Right ventricle myocardium superior (tissue), 1 donor: ENCODE measurements around the gene NARF. TPM values are rescaled to one million over a fixed set of nuclear protein-coding genes. Genes with fewer than 3 reads are reported as not detected.
A peak's percentile ranks its signal among the peaks of the same experiment; 100 is the strongest.
"Not testable (repeated sequence)": the region's sequence is repeated elsewhere in the genome, so short reads cannot be mapped to it uniquely, and the experiment has no call there.

ENCODE experiments used
- ATAC-seq: fragments of 200-7000 bp; cut with Tn5 transposase; one replicate; pipeline ENCODE4 v1.9.1; 2020; ENCODE audit warnings: mild to moderate bottlenecking; ENCODE audit not compliant: poor library complexity
- DNase-seq: peaks from one replicate; pipeline ENCODE4 v3.0.0-alpha.2; 2020
- intact Hi-C: fragments of 100-400 bp; cut with DNase I; formaldehyde crosslinking; loops from one replicate; pipeline ENCODE4 v1.11.2; 2022
- total RNA-seq: library from RNA; stranded (reverse); fragmentation: NEBNext Ultra II Directional; extraction: Animal tissue kit (Norgen Biotek cat#: 25700); gene quantifications from one replicate; pipeline ENCODE4 v1.2.1, GENCODE V29; 2021
- donor health status: DM: no; HTN: yes; CAD: no; lungs with severe emphysema.

Gene NARF
- total RNA-seq, 1 donor from 2014 or later, result 73.4 TPM

- intact Hi-C loops, ATAC-seq, DNase-seq: not testable (repeated sequence)
Observed at GRCh38 chr17:82511642-82512041, 53.1 kb downstream of the NARF start.

GRCh38 chr17:82513864-82514263, 55.3 kb downstream of the NARF start:
- intact Hi-C loops, ATAC-seq, DNase-seq: not testable (repeated sequence)

DNA sequence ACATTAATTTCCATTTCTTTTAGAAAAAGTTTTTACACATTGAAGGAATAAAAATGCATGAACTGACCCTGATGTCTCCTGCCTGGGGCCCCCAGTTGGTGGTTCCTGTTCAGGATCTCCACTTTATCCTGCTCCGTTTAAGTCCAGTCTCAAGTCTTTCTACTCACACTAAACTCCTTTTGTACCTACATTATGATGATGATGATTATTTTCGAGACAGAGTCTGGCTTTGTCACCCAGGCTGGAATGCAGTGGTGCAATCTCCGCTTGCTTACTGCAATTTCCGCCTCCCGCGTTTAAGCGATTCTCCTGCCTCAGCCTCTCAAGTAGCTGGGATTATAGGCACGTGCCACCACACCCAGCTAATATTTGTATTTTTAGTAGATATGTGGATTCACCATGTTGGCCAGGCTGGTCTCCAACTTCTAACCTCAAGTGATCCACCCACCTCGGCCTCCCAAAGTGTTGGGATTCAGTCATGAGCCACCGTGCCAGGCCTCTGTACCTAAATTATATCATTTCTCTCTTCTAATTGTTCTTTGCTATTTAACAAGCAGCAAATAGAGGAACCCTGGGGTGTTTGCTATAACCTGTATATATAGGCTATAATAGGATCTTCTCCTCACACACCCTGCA, 58.8 kb downstream of the NARF start:
- intact Hi-C loops, result no loop called here
- ATAC-seq (no peak), DNase-seq (no peak)

DNA sequence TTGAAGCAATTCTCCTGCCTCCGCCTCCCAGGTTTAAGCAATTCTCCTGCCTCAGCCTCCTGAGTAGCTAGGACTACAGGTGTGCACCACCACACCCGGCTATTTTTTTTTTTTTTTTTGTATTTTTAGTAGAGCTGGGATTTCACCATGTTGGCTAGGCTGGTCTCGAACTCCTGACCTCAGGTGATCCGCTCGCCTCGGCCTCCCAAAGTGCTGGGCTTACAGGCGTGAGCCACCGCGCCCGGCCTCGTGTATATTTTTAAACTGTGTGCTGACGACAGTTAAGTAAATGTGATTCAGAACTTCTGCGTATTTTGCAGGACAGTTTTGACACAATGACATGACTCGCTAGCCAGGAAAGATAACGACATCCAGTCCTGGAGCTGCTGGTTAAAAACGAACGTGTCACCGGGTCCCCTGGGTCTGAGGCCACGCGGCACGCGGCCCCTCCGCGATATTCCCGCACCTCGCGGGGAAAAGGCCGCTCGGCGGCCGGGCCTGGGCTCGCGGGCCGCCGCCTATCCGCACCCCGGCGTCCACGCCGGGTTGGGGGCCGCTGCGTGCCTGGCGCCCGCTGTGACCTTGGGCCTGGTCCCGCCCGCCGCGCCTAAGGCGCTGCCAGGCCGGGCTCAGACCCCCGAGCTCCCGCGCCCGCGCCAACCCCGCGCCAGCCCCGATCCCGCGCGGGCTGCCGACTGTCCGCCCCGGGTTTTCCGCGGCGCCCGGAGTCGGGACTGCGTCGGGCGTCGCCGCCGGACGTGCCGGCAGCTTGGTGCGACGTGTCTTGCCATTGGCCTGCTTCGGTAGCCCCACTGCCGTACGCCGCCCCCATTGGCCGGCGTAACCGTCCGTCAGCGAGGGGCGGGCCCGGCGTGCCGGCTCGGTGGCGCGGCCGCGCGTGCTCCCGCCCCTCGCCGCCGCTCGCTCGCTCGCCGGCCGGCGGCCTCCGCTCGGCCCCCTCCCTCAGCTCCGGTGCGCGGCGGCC, 60.6 kb downstream of the NARF start, which contains the start of gene FOXK2:
Gene FOXK2, plus strand, starts transcription at position 907 of the 985 bp plus-strand sequence. CDS start 157 bp downstream, outside the sequence.
- DNase-seq (peak; percentile 95), ATAC-seq (peak; percentile 98)
- intact Hi-C loops, result no loop called here

DNA sequence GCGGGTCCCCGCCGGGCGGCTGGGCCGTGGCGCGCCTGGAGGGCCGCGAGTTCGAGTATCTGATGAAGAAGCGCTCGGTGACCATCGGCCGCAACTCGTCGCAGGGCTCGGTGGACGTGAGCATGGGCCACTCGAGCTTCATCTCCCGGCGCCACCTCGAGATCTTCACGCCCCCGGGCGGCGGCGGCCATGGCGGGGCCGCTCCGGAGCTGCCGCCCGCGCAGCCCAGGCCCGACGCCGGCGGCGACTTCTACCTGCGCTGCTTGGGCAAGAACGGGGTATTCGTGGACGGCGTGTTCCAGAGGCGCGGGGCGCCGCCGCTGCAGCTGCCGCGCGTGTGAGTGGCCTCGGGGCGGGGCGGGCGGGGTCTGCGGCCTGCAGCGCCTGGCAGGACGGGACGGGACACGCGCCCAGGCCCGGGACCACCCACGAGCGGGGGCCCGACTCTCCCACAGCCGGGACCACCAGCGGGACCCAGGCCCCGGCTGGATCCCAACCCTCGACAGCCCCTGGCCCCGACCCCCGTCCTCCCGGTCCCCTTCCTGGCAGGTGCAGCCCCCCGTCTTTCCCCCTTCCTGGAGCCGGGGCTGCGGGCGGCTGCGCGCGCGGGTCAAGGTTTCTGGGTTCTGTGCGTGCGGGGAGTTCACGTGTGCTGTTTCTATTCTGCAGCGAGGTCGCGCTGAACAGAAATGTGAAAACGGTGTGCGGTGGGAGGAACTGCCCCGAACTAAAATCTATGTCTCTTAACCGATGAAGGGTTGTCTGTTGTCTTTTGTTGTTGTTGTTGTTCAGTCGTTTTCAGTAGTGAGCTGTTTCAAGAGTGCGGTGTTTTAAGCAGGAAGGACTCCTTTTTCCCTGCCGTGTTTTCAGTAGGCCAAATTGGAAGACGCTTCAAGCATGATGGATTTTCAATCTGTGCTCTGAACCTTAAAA, 61.7 kb downstream of the NARF start:
- ATAC-seq, result no peak
- DNase-seq, result peak; percentile 48
- intact Hi-C loops, result no loop called here

GRCh38 chr17:82524540-82524939, 66.0 kb downstream of the NARF start:
- ATAC-seq (no peak), DNase-seq (no peak)
- intact Hi-C loops, result no loop called here

GRCh38 chr17:82525712-82526111, 67.2 kb downstream of the NARF start:
- ATAC-seq, result no peak
- DNase-seq, result no peak
- intact Hi-C loops, result no loop called here

GRCh38 chr17:82527898-82528297, 69.4 kb downstream of the NARF start:
- ATAC-seq (peak; percentile 35), DNase-seq (no peak)
- intact Hi-C loops, result no loop called here

GRCh38 chr17:82528484-82529265, 70.1 kb downstream of the NARF start:
- ATAC-seq, result peak; percentile 89
- intact Hi-C loops, result no loop called here

DNA sequence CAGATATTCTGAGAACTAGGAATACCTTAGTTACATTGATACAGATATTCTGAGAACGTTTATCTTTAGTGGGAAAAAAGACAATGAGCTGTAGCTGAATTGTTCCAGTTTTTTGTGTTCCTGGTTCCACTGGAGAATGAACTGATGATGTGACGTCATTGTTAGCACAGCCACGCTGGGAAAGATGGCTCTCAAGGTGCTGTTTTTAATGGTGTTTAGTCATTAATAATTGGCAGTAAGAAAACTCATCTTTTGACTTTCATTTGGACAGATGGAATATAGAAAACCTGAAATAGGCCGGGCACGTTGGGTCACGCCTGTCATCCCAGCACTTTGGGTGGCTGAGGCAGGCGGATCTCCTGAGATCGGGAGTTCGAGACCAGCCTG, 71.4 kb downstream of the NARF start:
- intact Hi-C loops, result no loop called here
- ATAC-seq (no peak), DNase-seq (no peak)

More at GRCh38 chr17:82528484-82529265, 70.1 kb downstream of the NARF start:
- peak; percentile 75 for DNase-seq

DNA sequence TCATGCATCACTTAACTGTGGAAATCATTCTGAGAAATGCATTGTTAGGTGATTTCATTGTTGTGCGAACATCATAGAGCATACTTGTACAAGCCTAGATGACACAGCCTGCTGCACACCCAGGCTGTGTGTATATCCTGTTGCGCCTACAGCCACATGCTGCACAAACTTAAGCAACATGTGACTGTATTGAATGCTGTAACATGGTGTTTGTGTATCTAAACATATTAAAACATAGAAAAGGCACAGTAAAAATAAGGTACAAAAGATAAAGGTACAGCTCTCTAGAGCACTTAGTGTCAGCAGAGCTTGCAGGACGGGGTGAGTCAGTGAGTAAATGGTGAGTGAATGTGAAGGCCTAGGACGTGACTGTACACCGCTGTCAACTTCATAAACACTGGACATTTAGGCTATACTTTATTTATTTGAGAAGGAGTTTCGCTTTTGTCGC, 72.9 kb downstream of the NARF start:
- ATAC-seq (no peak), DNase-seq (no peak)
- intact Hi-C loops, result no loop called here

DNA sequence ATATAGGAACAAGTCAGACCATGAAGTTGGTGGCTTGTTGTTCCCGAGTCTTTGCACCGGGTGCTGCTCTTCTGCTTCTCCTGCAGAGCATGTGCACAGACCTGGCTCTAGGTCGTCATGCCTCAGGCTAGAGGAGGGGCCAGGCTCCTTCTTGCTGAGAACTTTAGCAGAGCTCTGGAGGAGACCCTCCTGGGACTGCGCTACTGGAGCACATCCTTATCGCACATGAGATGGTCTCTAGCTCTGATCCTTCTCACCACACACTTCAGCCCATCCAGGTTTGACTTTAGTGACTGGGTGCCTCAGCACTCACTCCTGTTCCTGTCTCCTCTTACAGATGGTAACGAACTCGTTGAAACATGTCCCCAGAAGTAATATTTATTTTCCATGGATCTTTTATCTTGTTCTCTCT, 75.9 kb downstream of the NARF start:
- ATAC-seq (no peak), DNase-seq (no peak)
- intact Hi-C loops, result no loop called here

GRCh38 chr17:82536512-82537201, 78.1 kb downstream of the NARF start:
- ATAC-seq, result peak; percentile 56
- intact Hi-C loops, result no loop called here
- peak; percentile 56 for DNase-seq

- DNase-seq, intact Hi-C loops, ATAC-seq: not testable (repeated sequence)
Observed at GRCh38 chr17:82537228-82537627, 78.7 kb downstream of the NARF start.

GRCh38 chr17:82539076-82539475, 80.5 kb downstream of the NARF start:
- not testable (repeated sequence) for DNase-seq, ATAC-seq

More at GRCh38 chr17:82539076-82539475, 80.5 kb downstream of the NARF start:
- intact Hi-C loops, result not testable (repeated sequence)
